ENCODE data around the gene SYT17. TPM values are rescaled to one million over a fixed set of nuclear protein-coding genes. Genes with fewer than 3 reads are reported as not detected.

SYT17 gene
- total and polyA plus RNA-seq, 4 donors = 3.4 to 13.1 (median 8.6) TPM

DNA sequence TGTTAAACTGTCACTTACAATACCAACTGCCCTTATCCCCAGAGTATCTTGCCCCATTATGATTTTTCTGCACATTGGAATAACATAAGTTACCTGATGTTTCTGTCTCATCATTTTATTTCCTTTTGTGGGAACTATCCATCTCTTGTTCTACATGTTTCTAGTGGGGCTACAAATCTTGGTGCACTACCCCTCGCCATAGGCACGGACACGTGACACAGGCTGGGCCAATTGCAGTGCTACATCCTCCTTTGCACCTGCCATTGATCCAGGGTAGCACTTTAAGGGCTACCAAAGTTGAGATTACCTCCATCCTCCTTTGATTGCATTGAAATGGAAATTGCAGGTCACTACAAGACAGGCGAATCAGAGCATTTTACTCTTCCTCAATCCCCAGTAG, 14.2 kb upstream of the SYT17 start:
- Histone ChIP-seq H3K27me3 (ENCODE audit: control insufficient read depth in 3 of 3, insufficient read depth in 3 of 3, low read length in 2 of 3) (no peaks in the 10 kb centered on the region), H3K36me3 (ENCODE audit: control insufficient read depth in 4 of 4, insufficient read depth in 4 of 4, low read length in 4 of 4) (no peaks in the 10 kb centered on the region), H3K27ac (ENCODE audit: low read depth in 1 of 2, low read length in 1 of 2) (no peak overlapping the region), H3K4me3 (no peak overlapping the region), H3K9ac (ENCODE audit: insufficient read depth in 1 of 2, low read length in 2 of 2) (no peak overlapping the region), H3K9me3 (ENCODE audit: control insufficient read depth in 4 of 4, insufficient read depth in 3 of 4, low read length in 3 of 4) (peaks cover 0 to 4% (median 2%) of the 10 kb centered on the region in 4 donors), H3K4me1 (ENCODE audit: control insufficient read depth in 5 of 5, insufficient read depth in 5 of 5, low read length in 5 of 5) (no peaks in the 10 kb centered on the region)
- 86 to 90% methylated on average over 4 of the region's 4 CpGs for WGBS, 2 donors
- TF ChIP-seq, protein P1, sequence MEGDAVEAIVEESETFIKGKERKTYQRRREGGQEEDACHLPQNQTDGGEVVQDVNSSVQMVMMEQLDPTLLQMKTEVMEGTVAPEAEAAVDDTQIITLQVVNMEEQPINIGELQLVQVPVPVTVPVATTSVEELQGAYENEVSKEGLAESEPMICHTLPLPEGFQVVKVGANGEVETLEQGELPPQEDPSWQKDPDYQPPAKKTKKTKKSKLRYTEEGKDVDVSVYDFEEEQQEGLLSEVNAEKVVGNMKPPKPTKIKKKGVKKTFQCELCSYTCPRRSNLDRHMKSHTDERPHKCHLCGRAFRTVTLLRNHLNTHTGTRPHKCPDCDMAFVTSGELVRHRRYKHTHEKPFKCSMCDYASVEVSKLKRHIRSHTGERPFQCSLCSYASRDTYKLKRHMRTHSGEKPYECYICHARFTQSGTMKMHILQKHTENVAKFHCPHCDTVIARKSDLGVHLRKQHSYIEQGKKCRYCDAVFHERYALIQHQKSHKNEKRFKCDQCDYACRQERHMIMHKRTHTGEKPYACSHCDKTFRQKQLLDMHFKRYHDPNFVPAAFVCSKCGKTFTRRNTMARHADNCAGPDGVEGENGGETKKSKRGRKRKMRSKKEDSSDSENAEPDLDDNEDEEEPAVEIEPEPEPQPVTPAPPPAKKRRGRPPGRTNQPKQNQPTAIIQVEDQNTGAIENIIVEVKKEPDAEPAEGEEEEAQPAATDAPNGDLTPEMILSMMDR (IDR thresholded peaks at IDR 0.05; ENCODE audit: control extremely low read depth, extremely low read depth) = no peak
- ATAC-seq (ENCODE audit: insufficient read depth, low FRiP score) (no peak), DNase-seq (no peak)

DNA sequence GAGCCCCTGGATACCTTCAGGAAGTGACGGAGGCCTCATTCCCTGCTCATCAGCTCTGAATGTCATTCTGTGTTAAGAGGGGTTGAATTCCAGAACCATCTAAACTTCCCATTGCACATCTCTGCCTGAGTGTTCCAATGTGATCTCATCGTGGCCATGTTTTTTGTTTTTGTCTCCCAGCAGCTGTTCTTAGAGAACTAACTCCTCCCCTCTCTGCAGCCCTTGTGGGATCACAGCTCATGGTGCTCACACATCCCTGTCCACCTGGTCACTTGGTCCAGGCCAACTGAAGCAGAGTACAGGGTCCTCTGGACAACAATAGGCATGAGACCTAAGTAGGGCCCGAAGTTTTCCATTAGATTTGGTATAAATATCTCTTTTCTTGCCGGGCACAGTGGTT, 6.0 kb upstream of the SYT17 start:
- H3K4me3 ChIP-seq = no peak overlapping the region
- peaks cover 0 to 3% (median 0%) of the 10 kb centered on the region in 4 donors for H3K9me3 ChIP-seq (ENCODE audit: control insufficient read depth in 4 of 4, insufficient read depth in 3 of 4, low read length in 3 of 4)
- peaks cover 0 to 14% (median 2%) of the 10 kb centered on the region in 5 donors for H3K4me1 ChIP-seq (ENCODE audit: control insufficient read depth in 5 of 5, insufficient read depth in 5 of 5, low read length in 5 of 5)
- ATAC-seq (ENCODE audit: insufficient read depth, low FRiP score) (no peak), DNase-seq (no peak)
- no peak overlapping the region for H3K9ac ChIP-seq (ENCODE audit: insufficient read depth in 1 of 2, low read length in 2 of 2)
- H3K27me3 ChIP-seq (ENCODE audit: control insufficient read depth in 3 of 3, insufficient read depth in 3 of 3, low read length in 2 of 3) = no peaks in the 10 kb centered on the region
- H3K36me3 ChIP-seq (ENCODE audit: control insufficient read depth in 4 of 4, insufficient read depth in 4 of 4, low read length in 4 of 4) = no peaks in the 10 kb centered on the region
- WGBS, 2 donors = 80 to 85% methylated on average over 4 of the region's 4 CpGs
- TF ChIP-seq, protein P1 (IDR thresholded peaks at IDR 0.05; ENCODE audit: control extremely low read depth, extremely low read depth) = no peak
- no peak overlapping the region for H3K27ac ChIP-seq (ENCODE audit: low read depth in 1 of 2, low read length in 1 of 2)

DNA sequence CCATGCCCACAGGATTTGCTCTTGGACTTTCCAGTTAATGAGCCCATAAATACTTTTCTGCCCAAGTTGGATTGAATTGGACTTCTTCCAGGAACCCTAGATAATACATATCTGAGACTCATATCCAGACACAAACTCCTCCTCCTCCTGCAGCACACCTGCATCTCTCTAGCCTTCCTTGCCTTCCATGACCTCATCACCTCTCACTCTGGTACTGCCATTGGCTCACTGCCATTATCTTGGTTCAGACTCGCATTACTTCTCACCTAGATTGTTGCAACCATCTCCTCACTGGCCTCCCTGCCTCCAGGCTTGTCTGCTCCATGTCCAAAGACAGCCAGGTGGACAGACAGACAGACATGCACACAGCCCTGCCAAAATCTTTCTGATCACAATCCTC, 4.8 kb upstream of the SYT17 start:
- no peak for ATAC-seq (ENCODE audit: insufficient read depth, low FRiP score)
- TF ChIP-seq, protein P1 (IDR thresholded peaks at IDR 0.05; ENCODE audit: control extremely low read depth, extremely low read depth) = no peak
- WGBS, 2 donors = 94 to 96% methylated on average over 1 of the region's 1 CpG
- Histone ChIP-seq H3K36me3 (ENCODE audit: control insufficient read depth in 4 of 4, insufficient read depth in 4 of 4, low read length in 4 of 4) (no peaks in the 10 kb centered on the region), H3K27me3 (ENCODE audit: control insufficient read depth in 3 of 3, insufficient read depth in 3 of 3, low read length in 2 of 3) (no peaks in the 10 kb centered on the region), H3K4me3 (no peak overlapping the region), H3K9me3 (ENCODE audit: control insufficient read depth in 4 of 4, insufficient read depth in 3 of 4, low read length in 3 of 4) (peaks cover 0 to 3% (median 0%) of the 10 kb centered on the region in 4 donors), H3K27ac (ENCODE audit: low read depth in 1 of 2, low read length in 1 of 2) (no peak overlapping the region), H3K9ac (ENCODE audit: insufficient read depth in 1 of 2, low read length in 2 of 2) (no peak overlapping the region), H3K4me1 (ENCODE audit: control insufficient read depth in 5 of 5, insufficient read depth in 5 of 5, low read length in 5 of 5) (peaks cover 0 to 14% (median 2%) of the 10 kb centered on the region in 5 donors)
- no peak for DNase-seq

DNA sequence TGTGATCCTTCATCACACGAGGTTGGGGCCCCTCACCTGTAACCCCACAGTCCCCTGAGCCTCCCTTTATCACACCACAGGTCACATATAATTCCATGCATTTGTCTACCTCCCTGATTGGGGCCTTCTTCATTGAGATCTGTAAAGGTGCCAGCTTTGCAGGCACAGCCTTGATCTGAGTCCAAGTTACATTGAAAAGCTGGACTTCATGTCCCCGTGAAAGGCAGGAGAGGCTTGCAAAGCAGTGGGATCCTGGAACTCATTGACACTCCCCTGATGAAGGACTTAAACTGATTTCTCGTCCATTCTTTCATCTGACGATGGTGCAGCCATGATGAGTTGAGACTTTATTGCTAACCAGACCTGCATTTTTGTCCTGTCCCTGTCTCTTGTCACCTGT, 3.8 kb upstream of the SYT17 start:
- no peak overlapping the region for H3K27ac ChIP-seq (ENCODE audit: low read depth in 1 of 2, low read length in 1 of 2)
- no peak for DNase-seq
- no peak for ATAC-seq (ENCODE audit: insufficient read depth, low FRiP score)
- peaks cover 0 to 15% (median 7%) of the 10 kb centered on the region in 5 donors for H3K4me1 ChIP-seq (ENCODE audit: control insufficient read depth in 5 of 5, insufficient read depth in 5 of 5, low read length in 5 of 5)
- no peaks in the 10 kb centered on the region for H3K36me3 ChIP-seq (ENCODE audit: control insufficient read depth in 4 of 4, insufficient read depth in 4 of 4, low read length in 4 of 4)
- peaks cover 0 to 3% (median 0%) of the 10 kb centered on the region in 4 donors for H3K9me3 ChIP-seq (ENCODE audit: control insufficient read depth in 4 of 4, insufficient read depth in 3 of 4, low read length in 3 of 4)
- H3K9ac ChIP-seq (ENCODE audit: insufficient read depth in 1 of 2, low read length in 2 of 2) = no peak overlapping the region
- H3K27me3 ChIP-seq (ENCODE audit: control insufficient read depth in 3 of 3, insufficient read depth in 3 of 3, low read length in 2 of 3) = no peaks in the 10 kb centered on the region
- TF ChIP-seq, protein P1 (IDR thresholded peaks at IDR 0.05; ENCODE audit: control extremely low read depth, extremely low read depth) = no peak
- WGBS, 2 donors = 65 to 83% methylated on average over 4 of the region's 4 CpGs
- H3K4me3 ChIP-seq = no peak overlapping the region

Data from lung (tissue), 12 donors.